Kidney epithelial cell (primary cell): ENCODE measurements around the gene H2AZ2. TPM values are rescaled to one million over a fixed set of nuclear protein-coding genes. Genes with fewer than 3 reads are reported as not detected.

ENCODE experiments used
- DNase-seq: peaks from one replicate; pipeline ENCODE4 v3.0.0-alpha.2; 2010; ENCODE audit warnings: low read depth
- H3K27me3 ChIP-seq: 2 replicates; pipeline ENCODE4 v1.6.0; 2011; ENCODE audit warnings: low read length; ENCODE audit not compliant: control insufficient read depth, insufficient read depth
- H3K36me3 ChIP-seq: 2 replicates; pipeline ENCODE4 v1.5.1; 2011; ENCODE audit warnings: low read length; ENCODE audit not compliant: control insufficient read depth, insufficient read depth
- H3K4me3 ChIP-seq: 2 replicates; pipeline ENCODE4 v1.5.1; 2011; ENCODE audit warnings: low read depth, mild to moderate bottlenecking, control low read depth, low read length
- total RNA-seq: library from RNA; depleted of rRNA; stranded (reverse); fragments of >200 nt; gene quantifications from 2 replicates; pipeline ENCODE4 v1.2.3, GENCODE V29; 2015
- TF ChIP-seq, protein P1 (sequence below): IDR thresholded peaks from 2 replicates; pipeline ENCODE4 v1.5.1; 2011; ENCODE audit warnings: mild to moderate bottlenecking, moderate library complexity, low read length, control low read depth, inconsistent platforms; ENCODE audit not compliant: insufficient read depth, poor library complexity, severe bottlenecking

Gene H2AZ2
- total RNA-seq, 1 donor from 2014 or later, result 148 TPM

DNA sequence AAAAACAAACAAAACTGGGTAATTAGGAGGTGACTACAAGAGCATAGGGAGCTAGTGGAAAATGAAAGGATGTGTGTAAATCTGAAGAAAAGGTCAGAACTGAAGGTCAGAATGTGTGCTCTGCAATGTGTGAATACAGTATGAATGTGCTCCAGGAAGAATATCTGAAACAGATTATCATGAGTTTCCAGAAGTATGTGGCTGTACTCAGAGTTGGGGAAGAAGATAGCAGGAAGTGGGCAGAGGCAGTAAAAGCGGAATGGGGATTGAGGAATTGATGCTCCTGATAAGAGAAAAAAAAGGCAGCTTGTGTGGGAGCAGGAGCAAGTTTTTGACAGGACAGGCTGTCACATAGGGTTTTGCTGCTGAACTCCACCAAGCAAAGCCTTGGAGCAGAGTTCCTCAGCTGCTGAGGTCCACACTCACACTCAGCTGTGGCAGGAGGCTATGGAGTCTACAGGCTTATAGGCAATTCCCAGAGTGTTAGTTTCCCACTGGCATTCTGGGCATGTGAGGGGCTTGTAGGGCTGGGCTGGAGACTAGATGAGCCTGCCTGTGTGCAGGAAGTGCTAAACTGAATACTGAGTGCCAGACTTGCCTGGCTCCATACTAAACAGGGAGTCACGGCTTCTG, 22.9 kb downstream of the H2AZ2 start:
- Histone ChIP-seq H3K4me3 (no peak overlapping the region), H3K27me3 (no peaks in the 10 kb centered on the region), H3K36me3 (no peaks in the 10 kb centered on the region)
- TF ChIP-seq, protein P1, sequence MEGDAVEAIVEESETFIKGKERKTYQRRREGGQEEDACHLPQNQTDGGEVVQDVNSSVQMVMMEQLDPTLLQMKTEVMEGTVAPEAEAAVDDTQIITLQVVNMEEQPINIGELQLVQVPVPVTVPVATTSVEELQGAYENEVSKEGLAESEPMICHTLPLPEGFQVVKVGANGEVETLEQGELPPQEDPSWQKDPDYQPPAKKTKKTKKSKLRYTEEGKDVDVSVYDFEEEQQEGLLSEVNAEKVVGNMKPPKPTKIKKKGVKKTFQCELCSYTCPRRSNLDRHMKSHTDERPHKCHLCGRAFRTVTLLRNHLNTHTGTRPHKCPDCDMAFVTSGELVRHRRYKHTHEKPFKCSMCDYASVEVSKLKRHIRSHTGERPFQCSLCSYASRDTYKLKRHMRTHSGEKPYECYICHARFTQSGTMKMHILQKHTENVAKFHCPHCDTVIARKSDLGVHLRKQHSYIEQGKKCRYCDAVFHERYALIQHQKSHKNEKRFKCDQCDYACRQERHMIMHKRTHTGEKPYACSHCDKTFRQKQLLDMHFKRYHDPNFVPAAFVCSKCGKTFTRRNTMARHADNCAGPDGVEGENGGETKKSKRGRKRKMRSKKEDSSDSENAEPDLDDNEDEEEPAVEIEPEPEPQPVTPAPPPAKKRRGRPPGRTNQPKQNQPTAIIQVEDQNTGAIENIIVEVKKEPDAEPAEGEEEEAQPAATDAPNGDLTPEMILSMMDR, result no peak
- no peak for DNase-seq

DNA sequence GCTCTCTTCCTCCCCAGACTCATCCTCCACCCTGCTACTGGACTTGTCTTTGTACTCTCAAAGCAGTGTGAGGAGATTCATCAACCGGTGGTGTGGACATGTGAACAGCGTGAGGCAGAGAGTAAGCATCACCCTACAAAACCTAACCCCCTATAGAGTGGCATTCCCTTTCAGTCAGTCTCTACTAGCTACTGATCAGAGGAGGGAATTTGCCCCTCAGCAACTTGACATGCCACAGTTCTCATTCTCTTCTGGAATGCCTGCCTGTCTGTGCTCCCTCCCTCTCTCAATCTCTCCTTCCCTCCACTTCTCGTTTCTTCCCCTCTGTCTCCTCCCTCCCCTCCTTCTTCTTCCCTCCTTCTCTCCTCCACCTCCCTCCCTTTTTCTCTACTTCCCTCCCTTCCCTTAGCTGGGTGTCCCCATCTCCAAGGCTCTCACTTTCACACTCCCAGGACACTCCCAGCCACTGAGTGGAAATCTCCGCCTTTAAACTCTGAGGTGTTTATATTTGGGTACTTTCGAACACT, 24.6 kb downstream of the H2AZ2 start:
- TF ChIP-seq, protein P1, result no peak
- H3K27me3 ChIP-seq, result no peaks in the 10 kb centered on the region
- H3K36me3 ChIP-seq, result no peaks in the 10 kb centered on the region
- H3K4me3 ChIP-seq, result no peak overlapping the region
- no peak for DNase-seq

DNA sequence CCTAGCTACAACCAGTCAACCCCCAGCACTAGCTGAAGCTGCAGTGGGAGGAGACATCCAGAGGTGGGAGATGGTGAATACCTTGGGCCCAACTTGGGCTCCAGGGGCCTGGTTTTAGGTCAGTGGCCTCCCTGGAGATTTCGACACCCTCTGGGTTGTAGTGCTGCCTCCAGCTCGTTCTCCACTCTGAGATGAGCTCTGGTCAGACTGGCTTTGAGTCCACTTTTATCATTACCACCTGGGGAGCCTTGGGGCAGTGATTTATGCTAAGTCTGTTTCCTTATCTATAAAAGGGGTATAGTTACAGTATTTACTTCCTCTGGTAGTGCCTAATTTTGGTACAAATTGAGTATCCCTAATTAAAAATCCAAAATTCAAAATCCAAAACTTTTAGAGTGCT, 28.6 kb downstream of the H2AZ2 start:
- TF ChIP-seq, protein P1, result no peak
- no peaks in the 10 kb centered on the region for H3K36me3 ChIP-seq
- no peaks in the 10 kb centered on the region for H3K27me3 ChIP-seq
- DNase-seq, result no peak
- no peak overlapping the region for H3K4me3 ChIP-seq

DNA sequence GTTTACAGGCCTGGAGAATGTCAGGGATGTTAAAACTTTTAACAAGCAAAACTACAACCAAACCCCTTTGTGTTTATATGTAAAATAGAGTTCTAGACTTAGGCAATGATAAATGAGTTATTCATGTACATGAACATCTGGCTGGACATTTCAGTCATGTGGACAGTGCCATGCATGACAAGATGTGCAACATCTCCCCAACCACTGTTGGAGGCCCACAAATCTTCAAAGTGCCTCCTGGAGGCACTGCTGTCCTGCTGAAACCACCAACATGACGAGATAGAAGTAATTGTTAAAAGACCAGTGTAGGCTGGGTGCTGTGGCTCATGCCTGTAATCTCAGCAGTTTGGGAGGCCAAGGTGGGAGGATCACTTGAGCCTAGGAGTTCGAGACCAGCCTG, 33.0 kb downstream of the H2AZ2 start:
- TF ChIP-seq, protein P1, result no peak
- H3K36me3 ChIP-seq, result no peaks in the 10 kb centered on the region
- no peak for DNase-seq

DNA sequence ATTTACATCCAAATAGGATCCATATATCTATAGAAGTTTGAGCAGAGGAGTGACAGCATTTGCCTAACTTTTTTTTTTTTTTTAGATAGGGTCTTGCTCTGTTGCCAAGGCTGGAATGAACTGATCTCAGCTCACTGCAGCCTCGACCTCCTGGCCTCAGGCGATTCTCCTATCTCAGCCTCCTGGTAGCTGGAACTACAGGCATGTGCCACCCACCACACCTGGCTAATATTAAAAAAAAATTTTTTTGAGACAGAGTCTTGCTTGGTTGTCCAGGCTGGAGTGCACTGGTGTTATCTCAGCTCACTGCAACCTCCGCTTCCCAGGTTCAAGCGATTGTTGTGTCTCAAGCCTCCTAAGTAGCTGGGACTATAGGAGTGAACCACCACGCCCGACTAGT, 36.3 kb downstream of the H2AZ2 start:
- TF ChIP-seq, protein P1, result no peak
- no peak for DNase-seq
- Histone ChIP-seq H3K27me3 (no peaks in the 10 kb centered on the region), H3K4me3 (no peak overlapping the region), H3K36me3 (no peaks in the 10 kb centered on the region)

More for the DNA sequence above, 33.0 kb downstream of the H2AZ2 start:
- H3K27me3 ChIP-seq, result no peaks in the 10 kb centered on the region
- no peak overlapping the region for H3K4me3 ChIP-seq

DNA sequence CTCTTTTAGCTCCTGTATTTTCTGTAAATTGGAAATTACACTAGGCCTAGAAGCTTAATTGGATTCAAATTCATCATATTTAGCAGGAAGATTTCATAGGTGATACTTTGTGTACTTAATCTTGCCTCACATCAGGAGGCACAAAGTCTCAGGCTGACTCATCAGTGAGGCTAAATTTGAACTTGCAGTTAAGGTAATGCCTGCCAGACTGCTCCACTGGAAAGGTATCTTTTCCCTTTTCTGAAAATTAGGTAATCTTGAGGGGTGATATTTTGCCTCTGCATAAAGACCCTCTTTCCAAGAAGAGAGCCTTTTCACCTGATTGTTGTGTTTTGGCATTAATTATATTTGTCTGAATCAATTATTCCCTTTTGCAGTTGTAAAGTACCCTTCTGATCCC, 36.8 kb downstream of the H2AZ2 start:
- no peak overlapping the region for H3K4me3 ChIP-seq
- H3K27me3 ChIP-seq, result no peaks in the 10 kb centered on the region
- H3K36me3 ChIP-seq, result no peaks in the 10 kb centered on the region
- no peak for DNase-seq
- TF ChIP-seq, protein P1, result no peak
